Kidney (tissue), 14 donors: ENCODE data around the gene MMAB. TPM values are rescaled to one million over a fixed set of nuclear protein-coding genes. Genes with fewer than 3 reads are reported as not detected.

ENCODE experiments used
- DNase-seq, 5 donors: peaks; one replicate each; pipeline ENCODE4 v3.0.0-alpha.2; 2013 to 2020
- FAIRE-seq: peaks from 2 replicates; lab custom pipeline; 2012; peaks lifted over from hg19 to GRCh38; lab: Jason Lieb, UNC
- H3K27ac ChIP-seq, 2 donors: one replicate each; pipeline ENCODE4 v1.7.0; 2013; ENCODE audit warnings: low read depth in 2 of 2, low read length in 2 of 2, inconsistent platforms in 1 of 2
- H3K27me3 ChIP-seq: one replicate; pipeline ENCODE4 v1.7.1; 2013; ENCODE audit warnings: low read length, inconsistent platforms; ENCODE audit not compliant: control insufficient read depth, insufficient read depth
- H3K36me3 ChIP-seq, 3 donors: one replicate each; pipeline versions ENCODE4 v1.7.0 to v1.7.1; 2013; ENCODE audit warnings: low read length in 3 of 3, control low read depth in 1 of 3, inconsistent platforms in 1 of 3; ENCODE audit not compliant: insufficient read depth in 3 of 3, control insufficient read depth in 2 of 3
- H3K4me1 ChIP-seq, 3 donors: one replicate each; pipeline versions ENCODE4 v1.7.0 to v1.7.1; 2013; ENCODE audit warnings: low read length in 3 of 3, inconsistent platforms in 1 of 3, low read depth in 1 of 3; ENCODE audit not compliant: control insufficient read depth in 2 of 3, insufficient read depth in 2 of 3
- H3K4me3 ChIP-seq, 3 donors: one replicate each; pipeline versions ENCODE4 v1.7.0 to v1.8.1; 2013; ENCODE audit warnings: low read length in 3 of 3, control low read depth in 1 of 3, inconsistent platforms in 1 of 3
- H3K9ac ChIP-seq, 3 donors: one replicate each; pipeline versions ENCODE4 v1.7.0 to v1.7.1; 2013; ENCODE audit warnings: low read length in 3 of 3, control low read depth in 1 of 3, inconsistent platforms in 1 of 3
- H3K9me3 ChIP-seq, 3 donors: one replicate each; pipeline versions ENCODE4 v1.7.0 to v1.7.1; 2013; ENCODE audit warnings: low read length in 3 of 3, control low read depth in 1 of 3, inconsistent platforms in 1 of 3; ENCODE audit not compliant: control insufficient read depth in 2 of 3, insufficient read depth in 1 of 3
- CTCF ChIP-seq: IDR thresholded peaks from 3 replicates; pipeline ENCODE4 v1.5.1; 2012; ENCODE audit warnings: mild to moderate bottlenecking, moderate library complexity, borderline replicate concordance; ENCODE audit not compliant: insufficient read depth; ENCODE audit errors: extremely low read depth
- intact Hi-C: fragments of 100-400 bp; cut with DNase I; formaldehyde crosslinking; loops from one replicate; pipeline ENCODE4 v1.11.1; 2022
- polyA plus RNA-seq: library from polyadenylated mRNA; stranded (reverse); fragments of 350-450 nt; fragmentation: Illumina TruSeq; extraction: RNeasy Lipid Tissue Mini Kit (QIAGEN cat#74804); gene quantifications from one replicate; pipeline ENCODE4 v1.2.3, GENCODE V29; 2014; ENCODE audit warnings: low read depth, low replicate concordance; ENCODE audit not compliant: insufficient read depth
- total RNA-seq: library from RNA; stranded (reverse); fragmentation: NEBNext Ultra II Directional; extraction: Animal tissue kit (Norgen Biotek cat#: 25700); gene quantifications from one replicate; pipeline ENCODE4 v1.2.1, GENCODE V29; 2021
- donor health status: control.
- donor health status: control.
- donor health status: control.
- donor health status: control.
- donor health status: control.
- donor health status: DM: yes; HTN: yes; CAD: no.
- donor health status: Normal renal cell carcinoma (clear cell type).

Gene MMAB
- total and polyA plus RNA-seq, 2 donors from 2014 or later: 42.9 to 96.3 TPM

GRCh38 chr12:109553483-109553882 is 19.8 kb downstream of the MMAB start:
- no peak for TF ChIP-seq CTCF
- Histone ChIP-seq H3K9me3 (no peaks in the 10 kb centered on the region), H3K4me3 (no peak overlapping the region), H3K36me3 (peaks cover 0 to 6% (median 0%) of the 10 kb centered on the region in 3 donors), H3K9ac (no peak overlapping the region), H3K4me1 (peaks cover 0 to 16% (median 9%) of the 10 kb centered on the region in 3 donors), H3K27ac (no peak overlapping the region), H3K27me3 (no peaks in the 10 kb centered on the region)
- intact Hi-C loops: no loop called here
- FAIRE-seq: no peak
- no peak for DNase-seq

- Histone ChIP-seq H3K36me3 (peaks cover 0 to 6% (median 0%) of the 10 kb centered on the region in 3 donors), H3K27me3 (no peaks in the 10 kb centered on the region), H3K4me3 (no peak overlapping the region), H3K9ac (no peak overlapping the region), H3K9me3 (no peaks in the 10 kb centered on the region), H3K27ac (no peak overlapping the region), H3K4me1 (peaks cover 0 to 16% (median 9%) of the 10 kb centered on the region in 3 donors)
- intact Hi-C loops: no loop called here
- DNase-seq (no peak), FAIRE-seq (no peak)
- no peak for TF ChIP-seq CTCF
These were observed 20.3 kb downstream of the MMAB start for GRCh38 chr12:109552971-109553370.

GRCh38 chr12:109551108-109551507 is 22.2 kb downstream of the MMAB start:
- Histone ChIP-seq H3K36me3 (peaks cover 0 to 4% (median 0%) of the 10 kb centered on the region in 3 donors), H3K4me1 (peaks cover 0 to 16% (median 9%) of the 10 kb centered on the region in 3 donors), H3K27me3 (no peaks in the 10 kb centered on the region), H3K4me3 (no peak overlapping the region), H3K9ac (no peak overlapping the region), H3K27ac (no peak overlapping the region), H3K9me3 (no peaks in the 10 kb centered on the region)
- no peak for TF ChIP-seq CTCF
- no peak for DNase-seq
- FAIRE-seq: no peak
- intact Hi-C loops: no loop called here

GRCh38 chr12:109550281-109550680 is 23.0 kb downstream of the MMAB start:
- Histone ChIP-seq H3K4me1 (peaks cover 0 to 16% (median 9%) of the 10 kb centered on the region in 3 donors), H3K27ac (no peak overlapping the region), H3K36me3 (no peaks in the 10 kb centered on the region), H3K27me3 (no peaks in the 10 kb centered on the region), H3K9ac (no peak overlapping the region), H3K9me3 (no peaks in the 10 kb centered on the region), H3K4me3 (no peak overlapping the region)
- no peak for TF ChIP-seq CTCF
- no peak for FAIRE-seq
- DNase-seq: peak in 1 of 5 donors; percentile 42
- intact Hi-C loops: no loop called here
